ENCODE data around the gene LENG8.
"Not testable (repeated sequence)": the region's sequence is repeated elsewhere in the genome, so short reads cannot be mapped to it uniquely, and the experiment has no call there.

The LENG8 gene

GRCh38 chr19:54462047-54462654 is 13.2 kb downstream of the LENG8 start:
- no peak for DNase-seq (ENCODE audit: low read depth)

GRCh38 chr19:54462655-54463530 is 13.9 kb downstream of the LENG8 start:
- no peak for DNase-seq (ENCODE audit: low read depth)

GRCh38 chr19:54463531-54464043 is 14.6 kb downstream of the LENG8 start, which contains the start of gene LENG9:
Gene LENG9 (minus strand): TSS chr19:54463778. CDS start chr19:54463526, 252 bp downstream.
- DNase-seq (ENCODE audit: low read depth) = peak; percentile 98

- no peak for DNase-seq (ENCODE audit: low read depth)
Measured at GRCh38 chr19:54464044-54464629, 15.1 kb downstream of the LENG8 start.

- peak; percentile 70 for DNase-seq (ENCODE audit: low read depth)
Measured at GRCh38 chr19:54464630-54465425, 15.8 kb downstream of the LENG8 start.

GRCh38 chr19:54465426-54466109 is 16.6 kb downstream of the LENG8 start:
- no peak for DNase-seq (ENCODE audit: low read depth)

- not testable (repeated sequence) for DNase-seq (ENCODE audit: low read depth)
Measured at GRCh38 chr19:54466110-54466480, 17.1 kb downstream of the LENG8 start.

GRCh38 chr19:54469496-54469934 is 20.5 kb downstream of the LENG8 start:
- no peak for DNase-seq (ENCODE audit: low read depth)

- no peak for DNase-seq (ENCODE audit: low read depth)
Measured at GRCh38 chr19:54470276-54470887, 21.4 kb downstream of the LENG8 start.

GRCh38 chr19:54470991-54471782 is 22.2 kb downstream of the LENG8 start:
- DNase-seq (ENCODE audit: low read depth) = no peak

- DNase-seq (ENCODE audit: low read depth) = peak; percentile 81
Measured at GRCh38 chr19:54473071-54473891, 24.3 kb downstream of the LENG8 start, which contains the start of gene CDC42EP5. Gene CDC42EP5 (minus strand): TSS chr19:54473296. CDS start chr19:54465547, 7,749 bp downstream.

- DNase-seq (ENCODE audit: low read depth) = no peak
Measured at GRCh38 chr19:54473892-54474372, 24.9 kb downstream of the LENG8 start.

GRCh38 chr19:54475706-54476105 is 26.7 kb downstream of the LENG8 start:
- no peak for DNase-seq (ENCODE audit: low read depth)

- no peak for DNase-seq (ENCODE audit: low read depth)
Measured at GRCh38 chr19:54477650-54478049, 28.7 kb downstream of the LENG8 start.

- peak; percentile 35 for DNase-seq (ENCODE audit: low read depth)
Measured at GRCh38 chr19:54478677-54479266, 29.8 kb downstream of the LENG8 start.

GRCh38 chr19:54480051-54480450 is 31.1 kb downstream of the LENG8 start:
- no peak for DNase-seq (ENCODE audit: low read depth)

- no peak for DNase-seq (ENCODE audit: low read depth)
Measured at GRCh38 chr19:54481326-54481930, 32.4 kb downstream of the LENG8 start.

- no peak for DNase-seq (ENCODE audit: low read depth)
Measured at GRCh38 chr19:54482889-54483288, 33.9 kb downstream of the LENG8 start.

All from fibroblast of the conjunctiva (primary cell).